HepG2 (cell line): Measurements from ENCODE around the gene LSM2. TPM values are rescaled to one million over a fixed set of nuclear protein-coding genes. Genes with fewer than 3 reads are reported as not detected.

ENCODE experiments used
- CHD4 ChIP-seq: fragments of 200-600 bp; sonication (generic); IDR thresholded peaks from 2 replicates; pipeline ENCODE4 v1.7.0; 2017; ENCODE audit warnings: mild to moderate bottlenecking, low read length, borderline replicate concordance
- NCOR1 ChIP-seq: fragments of 200-600 bp; sonication (generic); IDR thresholded peaks from 2 replicates; pipeline ENCODE4 v1.7.0; 2017; ENCODE audit warnings: antibody characterized with exemption, low read length, borderline replicate concordance
- NFIB ChIP-seq: sonication (generic); formaldehyde crosslinking; IDR thresholded peaks from 2 replicates; pipeline ENCODE4 v1.9.0; 2021; ENCODE audit warnings: missing genetic modification reagents, mild to moderate bottlenecking, borderline replicate concordance
- NR2F2 ChIP-seq: IDR thresholded peaks from 2 replicates; pipeline ENCODE4 v1.6.1; 2012; ENCODE audit warnings: low read depth, inconsistent platforms, borderline replicate concordance
- PAXIP1 ChIP-seq: sonication (generic); formaldehyde crosslinking; conservative IDR thresholded peaks from 2 replicates; pipeline ENCODE4 v1.4.0; 2020; ENCODE audit warnings: mild to moderate bottlenecking, missing genetic modification reagents, moderate library complexity
- POGK ChIP-seq: sonication (generic); formaldehyde crosslinking; conservative IDR thresholded peaks from 2 replicates; pipeline ENCODE4 v1.8.0; 2022; ENCODE audit warnings: mild to moderate bottlenecking, moderate library complexity, missing genetic modification reagents
- SMC3 ChIP-seq: IDR thresholded peaks from 2 replicates; pipeline ENCODE4 v1.6.1; 2011; ENCODE audit warnings: low read length, improper control_type of control experiment
- SNAPC4 ChIP-seq: sonication (generic); formaldehyde crosslinking; IDR thresholded peaks from 2 replicates; pipeline ENCODE4 v1.4.0; 2020; ENCODE audit warnings: mild to moderate bottlenecking, missing genetic modification reagents
- SPEN ChIP-seq: sonication (generic); formaldehyde crosslinking; IDR thresholded peaks from 2 replicates; pipeline ENCODE4 v1.5.1; 2020; ENCODE audit warnings: low read depth, mild to moderate bottlenecking, missing genetic modification reagents
- ZBTB25 ChIP-seq: IDR thresholded peaks from 2 replicates; pipeline ENCODE4 v1.6.1; 2018; ENCODE audit warnings: missing genetic modification reagents
- ZC3H13 ChIP-seq: sonication (generic); formaldehyde crosslinking; IDR thresholded peaks from 2 replicates; pipeline ENCODE4 v1.8.1; 2023; ENCODE audit warnings: mild to moderate bottlenecking, missing genetic modification reagents, moderate library complexity
- ZEB1 ChIP-seq: IDR thresholded peaks from 2 replicates; pipeline ENCODE4 v1.6.1; 2012; ENCODE audit warnings: mild to moderate bottlenecking, low read depth, inconsistent platforms; ENCODE audit not compliant: insufficient replicate concordance
- ZNF550 ChIP-seq: sonication (generic); formaldehyde crosslinking; IDR thresholded peaks from 2 replicates; pipeline ENCODE4 v1.4.0; 2020; ENCODE audit warnings: mild to moderate bottlenecking, missing genetic modification reagents, borderline replicate concordance
- ZNF710 ChIP-seq: sonication (generic); formaldehyde crosslinking; IDR thresholded peaks from 2 replicates; pipeline ENCODE4 v1.5.0; 2020; ENCODE audit warnings: mild to moderate bottlenecking, missing genetic modification reagents, borderline replicate concordance
- polyA plus RNA-seq, 8 experiments: library from polyadenylated mRNA; depleted of rRNA in 3 of 8; stranded (reverse) in 7 of 8; unstranded in 1 of 8; fragments of >200 nt; fragmentation: Illumina TruSeq in 4 of 8; extraction: Trizol in 4 of 8; gene quantifications; 2 replicates each; pipeline versions ENCODE4 v1.2.1 to v1.2.3, GENCODE V29; 2011 to 2016; ENCODE audit warnings: low read depth in 4 of 8, missing spikeins in 1 of 8, mixed read lengths in 1 of 8; ENCODE audit not compliant: insufficient read depth in 1 of 8
- total RNA-seq, 5 experiments: library from RNA; depleted of rRNA; stranded (reverse); fragments of >200 nt; fragmentation: Illumina TruSeq; extraction: Trizol; gene quantifications; 2 replicates each; pipeline ENCODE4 v1.2.3, GENCODE V29; 2016; ENCODE audit warnings: low read depth in 1 of 5

The LSM2 gene
- total and polyA plus RNA-seq, 2 of the 13 experiments (the other 11 are each of a cell fraction or from before 2014, with no cell fraction given): 69.4 to 90.5 TPM

GRCh38 chr6:31791324-31792089 is 15.3 kb downstream of the LSM2 start (continued):
- TF ChIP-seq PAXIP1 (no peak), NCOR1 (no peak), NFIB (CRISPR knock-in tag) (no peak), SNAPC4 (CRISPR knock-in tag) (no peak), SPEN (CRISPR knock-in tag) (no peak), POGK (CRISPR knock-in tag) (no peak), NR2F2 (no peak), ZBTB25 (CRISPR knock-in tag) (no peak), ZEB1 (no peak), CHD4 (no peak), ZNF710 (CRISPR knock-in tag) (no peak), ZC3H13 (peak; percentile 65; the same call in 1 of the 2 replicates), SMC3 (peak; percentile 79), ZNF550 (CRISPR knock-in tag) (no peak)
